Measurements from ENCODE around the gene KLHL42.
"Not testable (repeated sequence)": the region's sequence is repeated elsewhere in the genome, so short reads cannot be mapped to it uniquely, and the experiment has no call there.

Gene KLHL42, protein sequence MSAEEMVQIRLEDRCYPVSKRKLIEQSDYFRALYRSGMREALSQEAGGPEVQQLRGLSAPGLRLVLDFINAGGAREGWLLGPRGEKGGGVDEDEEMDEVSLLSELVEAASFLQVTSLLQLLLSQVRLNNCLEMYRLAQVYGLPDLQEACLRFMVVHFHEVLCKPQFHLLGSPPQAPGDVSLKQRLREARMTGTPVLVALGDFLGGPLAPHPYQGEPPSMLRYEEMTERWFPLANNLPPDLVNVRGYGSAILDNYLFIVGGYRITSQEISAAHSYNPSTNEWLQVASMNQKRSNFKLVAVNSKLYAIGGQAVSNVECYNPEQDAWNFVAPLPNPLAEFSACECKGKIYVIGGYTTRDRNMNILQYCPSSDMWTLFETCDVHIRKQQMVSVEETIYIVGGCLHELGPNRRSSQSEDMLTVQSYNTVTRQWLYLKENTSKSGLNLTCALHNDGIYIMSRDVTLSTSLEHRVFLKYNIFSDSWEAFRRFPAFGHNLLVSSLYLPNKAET

DNA sequence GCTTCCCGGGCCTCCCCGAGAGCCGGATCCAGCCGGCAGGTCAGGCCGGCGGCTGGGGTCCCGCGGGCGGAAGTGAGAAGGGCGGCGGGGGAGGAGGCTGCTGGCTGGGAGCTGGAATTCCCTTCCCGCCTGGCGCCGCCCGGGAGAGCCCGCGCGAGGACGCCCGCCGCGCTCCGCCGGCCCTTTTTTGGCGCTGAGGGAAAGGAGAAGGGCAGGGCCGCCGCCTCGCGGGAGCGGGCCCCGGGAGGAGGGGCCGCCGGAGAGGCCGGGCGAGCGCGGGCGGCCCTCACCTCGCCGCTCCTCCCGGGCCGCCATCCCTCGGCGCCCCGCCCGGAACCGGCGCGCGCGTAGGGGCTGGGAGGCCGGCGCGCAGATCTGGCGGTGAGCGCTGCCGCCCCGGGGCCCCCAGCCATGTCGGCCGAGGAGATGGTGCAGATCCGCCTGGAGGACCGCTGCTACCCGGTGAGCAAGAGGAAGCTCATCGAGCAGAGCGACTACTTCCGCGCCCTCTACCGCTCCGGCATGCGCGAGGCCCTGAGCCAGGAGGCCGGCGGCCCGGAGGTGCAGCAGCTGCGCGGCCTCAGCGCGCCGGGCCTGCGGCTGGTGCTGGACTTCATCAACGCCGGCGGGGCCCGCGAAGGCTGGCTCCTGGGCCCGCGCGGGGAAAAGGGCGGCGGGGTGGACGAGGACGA is at the start of gene KLHL42, which contains the start of gene MANSC4:
Gene KLHL42, plus strand, starts transcription at position 314 of the 692 bp plus-strand sequence. Its CDS starts 98 bp downstream, at position 412.
Gene MANSC4, minus strand, starts transcription at position 317 of the 692 bp plus-strand sequence. CDS start 8,960 bp downstream, outside the sequence.
- DNase-seq (ENCODE audit: low read depth in 2 of 2) = peak; percentile 44 to 47

DNA sequence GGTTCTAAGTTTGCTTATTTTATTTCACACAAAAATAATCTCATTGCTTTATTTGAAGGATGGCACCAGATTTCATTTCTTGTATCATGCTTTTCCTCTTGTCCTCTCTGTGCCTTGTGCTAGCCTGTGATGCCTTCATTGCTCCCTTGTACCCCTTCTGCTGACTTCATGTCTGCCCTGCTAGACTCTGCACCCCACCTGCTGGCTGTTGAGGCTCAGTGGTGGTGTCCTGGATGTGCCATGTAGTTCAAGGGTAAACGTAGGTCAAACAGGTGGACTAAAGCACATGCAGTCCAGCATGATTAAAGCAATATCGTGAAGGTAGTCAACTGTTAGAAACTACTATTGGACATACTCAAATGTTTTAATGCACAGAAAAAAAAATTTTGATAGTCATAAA is 47.8 kb upstream of the KLHL42 start:
- no peak for DNase-seq (ENCODE audit: low read depth in 2 of 2)

DNA sequence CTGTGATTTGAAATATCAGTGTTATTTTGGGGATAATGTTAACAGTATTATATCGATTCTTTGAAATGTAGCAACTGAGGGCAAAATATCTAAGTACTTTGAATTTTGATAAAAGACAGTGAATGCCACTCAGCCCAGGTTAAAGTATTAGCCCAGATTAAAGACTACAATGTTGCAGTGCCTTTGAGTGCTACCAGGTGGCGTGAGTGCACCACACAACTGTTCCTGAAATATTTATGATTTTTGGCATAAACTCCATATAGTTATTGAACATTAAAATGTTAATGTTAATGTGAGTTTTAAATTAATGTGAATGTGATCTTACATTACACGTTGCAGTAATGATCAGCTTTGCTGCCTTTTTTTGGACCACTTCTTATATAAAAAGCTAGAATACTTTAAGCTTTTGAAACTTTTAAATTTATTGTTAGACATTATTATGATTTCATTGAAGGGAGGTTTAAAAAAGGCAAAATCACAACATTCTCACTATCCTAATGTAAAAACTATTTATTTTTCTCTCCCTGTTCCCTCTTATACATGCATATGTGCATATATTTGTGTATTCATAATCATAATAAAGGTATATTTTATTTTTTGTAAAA is 46.9 kb upstream of the KLHL42 start:
- DNase-seq (ENCODE audit: low read depth in 2 of 2) = no peak

DNA sequence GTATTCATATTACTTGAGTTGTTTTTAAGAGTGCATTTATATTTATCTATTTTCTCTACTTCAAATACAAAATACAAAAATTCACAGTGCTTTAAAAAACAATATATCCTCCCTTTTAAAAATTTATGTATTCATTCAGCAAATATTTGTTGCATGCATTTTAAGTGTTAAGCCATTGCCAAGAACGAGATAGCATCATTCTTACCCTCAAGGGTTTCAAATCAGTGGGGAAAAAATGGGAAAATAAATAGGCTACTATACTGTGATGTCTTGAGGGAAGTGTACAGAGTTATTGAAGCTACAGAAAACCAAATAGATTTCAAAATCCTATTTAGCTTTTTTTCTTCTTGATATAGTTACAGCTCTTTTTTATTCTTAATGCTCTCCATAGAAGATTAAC is 46.2 kb upstream of the KLHL42 start:
- DNase-seq (ENCODE audit: low read depth in 2 of 2) = no peak

DNA sequence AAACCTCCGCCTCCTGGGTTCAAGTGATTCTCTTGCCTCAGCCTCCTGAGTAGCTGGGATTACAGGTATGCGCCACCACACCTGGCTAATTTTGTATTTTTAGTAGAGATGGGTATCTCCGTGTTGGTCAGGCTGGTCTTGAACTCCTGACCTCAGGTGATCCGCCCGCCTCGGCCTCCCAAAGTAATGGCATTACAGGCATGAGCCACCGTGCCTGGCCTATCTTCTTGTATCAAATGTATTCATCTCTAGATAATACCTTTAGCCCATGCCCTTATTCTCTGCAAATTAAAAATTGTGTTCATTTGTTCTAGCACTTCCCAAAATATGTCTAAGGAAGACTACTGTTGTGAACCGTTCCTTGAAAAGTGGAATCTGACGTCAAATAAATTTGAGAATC is 45.7 kb upstream of the KLHL42 start:
- not testable (repeated sequence) for DNase-seq (ENCODE audit: low read depth in 2 of 2)

DNA sequence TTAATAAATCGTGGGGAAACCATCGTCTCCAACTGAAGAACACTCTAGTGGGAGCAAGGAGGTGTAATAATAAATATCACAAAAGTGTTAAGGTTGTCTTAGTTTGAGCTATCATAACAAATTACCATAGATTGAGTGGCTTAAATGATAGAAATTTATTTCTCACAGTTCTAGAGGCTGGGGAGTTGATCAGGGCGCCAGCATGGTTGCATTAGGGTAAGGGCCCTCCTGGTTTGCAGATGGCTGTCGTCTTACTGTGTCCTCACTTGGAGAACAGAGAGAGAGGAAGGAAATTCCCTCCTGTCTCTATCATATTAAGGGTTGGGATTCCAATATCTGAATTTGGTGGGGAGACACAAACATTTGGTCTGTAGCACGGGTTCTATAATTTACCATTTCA is 36.4 kb upstream of the KLHL42 start:
- DNase-seq (ENCODE audit: low read depth in 2 of 2) = no peak

DNA sequence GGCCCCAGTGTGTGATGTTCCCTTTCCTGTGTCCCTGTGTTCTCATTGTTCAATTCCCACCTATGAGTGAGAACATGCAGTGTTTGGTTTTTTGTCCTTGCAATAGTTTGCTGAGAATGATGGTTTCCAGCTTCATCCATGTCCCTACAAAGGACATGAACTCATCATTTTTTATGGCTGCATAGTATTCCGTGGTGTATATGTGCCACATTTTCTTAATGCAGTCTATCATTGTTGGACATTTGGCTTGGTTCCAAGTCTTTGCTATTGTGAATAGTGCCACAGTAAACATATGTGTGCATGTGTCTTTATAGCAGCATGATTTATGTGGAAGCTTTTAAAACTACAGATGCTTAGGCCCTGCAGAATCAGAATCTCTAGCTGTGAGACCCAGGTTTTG is 34.3 kb upstream of the KLHL42 start:
- DNase-seq (ENCODE audit: low read depth in 2 of 2) = not testable (repeated sequence)

DNA sequence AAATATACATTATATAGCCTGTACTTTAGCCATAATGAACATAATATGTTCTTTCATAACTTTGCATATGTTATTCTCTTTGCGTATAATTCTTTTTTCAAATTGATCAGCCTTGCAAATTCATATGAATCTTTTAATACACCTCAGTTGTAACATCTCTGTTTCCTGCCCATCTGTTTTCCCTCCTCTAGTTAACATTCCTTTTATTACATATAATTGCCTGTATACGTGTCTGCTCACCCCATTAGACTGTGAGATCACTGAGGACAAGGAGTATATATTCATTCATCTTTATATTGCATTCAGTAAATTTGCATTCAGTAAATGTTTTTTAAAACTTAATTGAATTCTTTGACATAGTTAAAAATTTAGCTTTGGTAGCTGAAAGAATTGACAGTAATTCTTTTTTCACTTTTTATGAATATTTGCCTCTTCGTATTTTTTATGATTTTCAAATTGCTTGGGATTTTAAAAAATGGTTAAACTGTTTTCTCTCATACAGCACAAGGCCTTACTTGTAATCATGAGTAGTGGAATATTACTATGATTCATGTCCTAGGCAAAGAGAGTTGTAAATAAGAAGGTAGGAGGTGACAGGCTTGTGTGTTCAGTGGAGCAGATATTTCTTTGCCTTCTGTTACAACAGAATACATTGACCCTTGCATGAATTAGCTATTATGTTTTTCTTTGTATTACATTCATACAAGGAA is 32.8 kb upstream of the KLHL42 start:
- no peak for DNase-seq (ENCODE audit: low read depth in 2 of 2)

DNA sequence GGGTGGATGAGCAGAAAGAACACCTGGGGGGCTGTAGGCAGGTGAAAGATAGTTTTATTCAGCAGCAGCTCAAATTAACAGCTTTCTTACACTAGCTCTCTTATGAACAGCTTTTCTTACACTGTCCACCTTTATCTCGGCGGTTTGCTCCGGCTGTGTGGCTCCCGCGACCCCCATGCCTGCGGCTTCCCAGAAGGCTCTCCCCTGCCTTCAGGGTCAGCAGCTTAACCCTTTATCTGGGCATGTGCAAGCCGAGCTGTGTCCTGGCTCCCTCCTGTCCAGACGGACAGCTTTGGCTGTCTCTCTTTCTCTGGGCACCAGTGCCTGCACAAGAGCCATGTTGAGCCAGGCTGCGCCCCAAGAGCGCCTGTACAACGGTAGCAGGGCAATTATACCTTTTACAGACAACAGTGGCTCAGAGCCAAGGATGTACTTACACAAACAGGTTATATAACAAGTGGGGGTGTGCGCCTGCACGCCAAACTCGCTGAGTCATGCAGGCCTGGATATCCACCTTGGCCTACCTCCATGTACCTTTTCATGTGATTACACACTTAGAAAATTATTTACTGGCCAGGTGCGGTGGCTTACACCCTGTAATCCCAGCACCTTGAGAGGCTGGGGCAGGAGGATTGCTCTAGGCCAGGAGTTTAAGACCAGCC is 28.5 kb upstream of the KLHL42 start:
- no peak for DNase-seq (ENCODE audit: low read depth in 2 of 2)

DNA sequence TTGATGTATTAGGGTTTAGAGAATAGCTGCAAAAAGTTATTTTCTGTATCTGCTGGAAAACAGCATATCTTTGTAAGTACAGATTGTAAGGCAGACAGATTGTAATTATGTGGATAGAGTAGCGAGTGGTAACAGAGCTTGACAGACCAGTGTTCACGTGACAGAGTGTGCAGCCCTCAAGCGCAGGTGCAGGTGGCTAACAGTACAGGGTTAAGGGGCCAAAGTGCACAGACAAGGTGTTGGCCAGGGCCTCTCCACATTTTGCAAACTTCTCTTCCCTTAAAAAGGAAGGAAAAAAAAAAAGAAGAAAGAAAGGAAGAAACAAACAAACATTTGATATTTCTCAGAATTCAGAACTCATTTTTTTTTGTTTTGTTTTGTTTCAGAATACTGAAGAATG is 25.2 kb upstream of the KLHL42 start:
- no peak for DNase-seq (ENCODE audit: low read depth in 2 of 2)

DNA sequence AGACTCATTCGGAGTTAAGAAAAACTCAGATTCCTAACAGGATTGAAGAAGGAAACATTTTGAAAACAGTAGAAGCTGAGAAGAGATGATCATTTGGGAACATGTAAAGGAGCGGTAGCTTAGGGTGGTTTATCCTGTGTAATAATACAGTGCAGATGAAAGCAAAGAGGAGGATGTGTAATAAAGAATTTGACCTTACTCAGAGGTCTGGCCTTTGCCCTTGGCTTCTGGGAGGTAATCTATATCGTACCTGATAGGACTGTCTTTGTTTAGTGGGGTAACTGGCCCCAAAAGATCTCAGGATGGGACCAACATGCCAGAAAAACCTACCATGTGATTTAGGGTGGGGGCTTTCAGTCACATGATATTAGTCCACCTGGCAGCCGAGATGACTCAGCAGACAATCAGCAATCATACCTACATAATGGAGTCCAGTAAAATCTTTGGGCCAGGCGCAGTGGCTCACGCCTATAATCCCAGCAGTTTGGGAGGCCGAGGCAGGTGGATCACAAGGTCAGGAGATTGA is 23.3 kb upstream of the KLHL42 start:
- DNase-seq (ENCODE audit: low read depth in 2 of 2) = no peak

DNA sequence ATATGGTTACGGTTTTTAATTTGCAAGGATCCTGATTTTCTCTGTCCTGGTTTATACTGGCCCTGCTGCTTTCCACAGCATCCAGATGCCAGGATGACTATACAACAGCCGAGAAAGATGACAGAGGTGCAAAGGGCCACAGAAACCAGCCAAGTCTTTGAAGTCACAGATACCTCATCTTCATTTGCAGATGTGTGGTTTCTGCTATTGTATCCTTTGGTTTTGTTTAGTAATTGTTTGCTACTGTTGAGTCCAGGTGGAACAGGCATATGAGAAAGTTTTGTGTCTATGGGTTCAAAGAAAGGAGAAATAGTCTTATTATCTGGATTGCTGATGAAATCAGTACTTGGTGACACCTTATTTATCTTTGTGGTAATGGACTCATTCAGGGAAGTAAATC is 17.3 kb upstream of the KLHL42 start:
- peak in 1 of 2 donors; percentile 7 for DNase-seq (ENCODE audit: low read depth in 2 of 2)

DNA sequence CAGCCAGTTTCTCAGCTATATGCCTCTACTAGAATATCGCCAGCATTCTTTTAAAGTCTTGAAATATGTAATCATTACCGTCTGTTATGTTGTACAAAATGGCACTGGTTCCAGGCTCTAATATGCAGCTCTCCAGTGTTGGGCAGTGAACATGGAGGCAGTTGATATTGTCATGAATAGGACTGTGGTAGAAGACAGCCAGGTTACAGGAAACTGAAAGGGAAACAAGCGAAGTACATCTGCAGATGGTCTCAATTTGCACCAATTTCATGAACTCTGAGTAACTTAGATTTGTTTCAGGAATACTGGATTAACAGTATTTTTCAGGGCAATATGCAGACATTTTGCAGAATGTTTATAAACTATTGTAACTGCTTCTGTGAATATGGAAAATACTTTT is 13.4 kb upstream of the KLHL42 start:
- DNase-seq (ENCODE audit: low read depth in 2 of 2) = no peak

DNA sequence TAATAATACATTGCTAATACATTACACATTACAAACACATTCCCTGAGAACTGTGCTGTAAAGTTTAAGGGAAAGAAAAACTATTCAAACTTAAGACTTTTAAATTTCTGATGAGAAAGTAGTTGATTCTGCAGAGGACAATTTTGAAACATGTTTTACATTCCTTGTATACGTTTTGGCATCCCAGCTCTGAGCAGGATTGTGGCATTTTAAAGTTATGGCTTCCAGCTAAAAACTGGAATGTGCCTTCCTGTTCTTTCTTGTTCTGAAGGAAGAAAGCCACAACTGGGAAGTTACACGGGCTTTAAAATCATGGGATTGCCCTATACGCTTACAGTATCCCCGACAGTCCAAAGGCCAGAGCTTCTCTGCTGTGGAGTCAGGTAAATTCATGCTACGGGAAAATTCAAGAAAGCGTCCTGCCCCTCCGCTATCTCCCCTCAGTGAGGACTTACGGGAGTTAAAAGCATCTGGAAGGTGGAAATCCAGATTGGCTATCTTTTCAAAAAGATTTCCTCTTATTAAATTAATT is 10.8 kb upstream of the KLHL42 start:
- DNase-seq (ENCODE audit: low read depth in 2 of 2) = no peak

DNA sequence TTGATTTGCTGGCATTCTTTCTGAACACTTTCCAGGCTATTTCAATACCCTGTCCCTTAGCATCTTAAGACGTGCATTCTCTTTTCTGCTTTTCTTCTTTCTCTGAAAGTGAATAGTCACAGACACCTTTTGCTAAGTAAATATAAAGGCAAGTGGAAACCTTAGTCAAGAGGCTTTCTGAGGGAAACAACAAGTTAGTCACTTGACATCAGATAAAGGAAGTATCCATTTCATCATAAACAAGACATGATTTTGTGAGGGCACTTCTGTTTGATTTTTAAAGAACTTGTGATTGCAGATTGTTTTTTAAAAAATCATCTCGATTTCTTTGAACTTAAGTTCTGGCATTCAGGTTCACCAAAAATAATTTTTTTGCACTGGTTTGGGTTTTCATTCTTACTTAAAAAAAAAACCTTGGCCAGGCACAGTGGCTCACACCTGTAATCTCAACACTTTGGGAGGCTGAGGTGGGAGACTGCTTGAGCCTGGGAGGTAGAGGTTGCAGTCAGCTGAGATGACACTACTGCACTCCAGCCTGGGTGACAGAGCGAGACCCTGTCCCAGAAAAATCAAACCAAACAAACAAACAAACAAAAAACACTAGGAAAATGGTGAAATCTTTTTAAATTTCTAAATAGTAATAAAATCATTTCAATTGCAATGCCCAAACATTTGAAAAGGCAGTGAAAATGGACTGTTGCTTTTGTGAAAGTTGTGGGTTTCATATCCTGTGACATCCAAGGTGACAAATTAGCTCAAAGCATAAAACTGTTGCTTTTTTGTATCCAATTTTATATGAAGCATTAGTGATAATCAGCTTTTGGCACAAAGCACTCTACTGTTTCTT is 8.3 kb upstream of the KLHL42 start:
- DNase-seq (ENCODE audit: low read depth in 2 of 2) = no peak

DNA sequence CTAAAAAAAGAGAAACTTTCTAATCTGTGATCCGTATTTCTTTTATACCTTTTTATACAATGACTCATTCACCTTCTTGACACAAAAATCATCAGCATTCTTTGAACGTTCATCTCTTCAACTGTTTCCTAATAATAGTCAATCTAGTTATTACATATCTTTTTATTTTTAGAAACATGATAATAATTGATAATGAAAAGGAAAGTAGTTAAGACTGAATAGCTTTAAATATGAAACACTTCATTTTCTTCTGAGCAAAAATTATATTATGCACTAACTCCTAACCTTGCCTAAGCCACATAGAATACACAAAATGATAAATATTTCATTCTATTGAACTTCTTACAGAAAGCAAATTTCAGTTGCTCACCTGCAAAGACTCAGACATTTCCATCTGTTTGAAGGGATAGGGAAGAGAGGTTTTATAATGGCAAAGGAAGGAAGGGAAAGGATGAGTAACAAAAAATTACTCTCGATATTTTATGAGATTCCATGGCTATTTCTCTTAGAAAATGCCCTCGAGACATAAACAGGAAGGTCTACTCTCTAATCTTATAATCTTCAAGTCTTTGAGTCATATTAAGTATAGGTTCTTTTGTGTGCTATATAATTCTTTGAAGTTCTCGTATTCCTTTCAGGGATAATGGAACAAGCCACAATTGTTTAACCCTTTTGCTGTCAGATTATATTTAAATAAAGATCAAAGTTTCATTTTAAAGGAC is 7.5 kb upstream of the KLHL42 start:
- no peak for DNase-seq (ENCODE audit: low read depth in 2 of 2)

DNA sequence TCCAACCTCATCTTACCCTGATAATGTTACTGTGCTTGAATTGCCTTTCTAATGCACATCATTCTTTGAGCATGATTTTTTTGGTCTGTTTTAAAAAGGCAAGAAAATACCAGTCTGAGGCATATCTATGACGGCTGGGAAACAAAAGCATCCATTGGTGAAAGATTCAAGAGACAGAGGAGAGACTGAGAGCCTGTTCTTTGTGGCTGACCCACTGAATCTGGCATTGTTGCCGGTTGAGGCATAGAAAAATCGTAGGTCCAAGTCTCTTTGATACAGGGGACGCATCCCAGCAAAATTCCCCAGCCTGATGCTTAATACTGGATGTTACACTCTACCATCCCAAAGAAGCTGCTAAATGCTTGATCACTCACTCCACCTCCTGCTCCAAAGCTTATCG is 2.9 kb upstream of the KLHL42 start:
- DNase-seq (ENCODE audit: low read depth in 2 of 2) = no peak

DNA sequence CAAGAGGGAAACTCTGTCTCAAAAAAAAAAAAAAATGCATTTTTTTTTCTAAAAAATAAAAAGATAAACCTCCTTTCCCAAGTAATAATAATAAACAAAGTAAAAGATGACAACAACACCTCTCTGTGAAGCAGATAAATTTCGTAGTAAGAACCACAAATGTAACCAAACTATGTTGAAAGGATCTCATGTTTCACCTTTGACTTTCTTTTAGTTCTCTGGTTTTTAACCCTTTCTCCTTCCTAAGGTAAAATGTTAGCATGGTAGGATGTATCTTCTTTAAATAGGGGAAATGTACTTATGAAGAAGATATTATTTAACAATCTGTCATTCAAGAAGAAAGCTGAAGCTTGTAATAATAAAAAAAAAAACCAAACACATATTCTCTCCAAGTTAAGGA is 1.8 kb upstream of the KLHL42 start:
- DNase-seq (ENCODE audit: low read depth in 2 of 2) = no peak

DNA sequence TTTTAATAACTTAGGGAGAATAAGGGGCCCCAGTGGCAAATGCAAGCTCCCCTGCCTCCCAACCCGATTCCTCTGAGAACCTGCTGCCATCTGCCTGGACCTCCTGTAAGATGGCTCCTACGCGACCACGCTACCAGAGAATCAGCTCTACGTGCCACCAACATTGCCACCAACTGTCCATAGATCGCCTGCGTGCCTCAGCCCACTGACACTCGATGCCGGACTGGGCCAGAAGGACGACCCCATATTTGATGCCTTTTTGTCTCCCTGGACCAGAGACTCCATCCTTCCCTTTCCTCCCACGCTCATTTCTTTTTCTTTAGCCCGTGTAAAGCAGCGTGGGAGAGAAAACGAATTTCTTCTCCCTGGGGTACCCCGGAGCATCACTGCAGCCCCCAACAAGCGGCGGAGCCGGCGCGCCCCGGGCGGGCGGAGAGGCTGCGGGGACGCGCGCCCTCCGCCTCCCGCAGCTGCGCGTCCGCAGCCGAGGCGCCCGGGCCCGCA is 565 bp upstream of the KLHL42 start:
- no peak for DNase-seq (ENCODE audit: low read depth in 2 of 2)
